Activated CD8-positive, alpha-beta memory T cell treated with anti-CD3 and anti-CD28 coated beads for 4 hours (primary cell): ENCODE results near the gene EYA4.
"Not testable (repeated sequence)": the region's sequence is repeated elsewhere in the genome, so short reads cannot be mapped to it uniquely, and the experiment has no call there.

Source experiments
- DNase-seq, 2 donors: peaks; one replicate each; pipeline ENCODE4 v3.0.0-alpha.2; 2020; ENCODE audit warnings: low read depth in 2 of 2

Gene EYA4

DNA sequence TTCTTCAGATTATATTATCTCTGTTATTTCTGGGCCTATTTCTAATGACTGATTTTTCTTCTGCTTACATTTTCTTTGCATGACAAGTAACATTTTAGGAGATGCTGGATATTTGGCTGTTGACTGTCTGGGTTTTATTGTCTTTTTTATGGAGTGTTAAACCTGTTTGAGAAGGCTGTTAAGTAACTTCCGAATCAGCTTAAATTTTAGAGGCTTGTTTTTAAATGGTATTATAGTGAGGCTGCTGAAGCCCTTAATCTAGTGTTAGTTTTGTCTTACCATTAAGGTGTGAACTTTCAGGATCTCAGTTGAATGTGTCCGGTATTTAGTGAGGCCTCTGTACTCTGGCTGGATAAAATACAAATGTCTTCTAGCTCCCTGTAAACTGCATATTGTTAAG lies 109.8 kb downstream of the EYA4 start:
- no peak for DNase-seq

DNA sequence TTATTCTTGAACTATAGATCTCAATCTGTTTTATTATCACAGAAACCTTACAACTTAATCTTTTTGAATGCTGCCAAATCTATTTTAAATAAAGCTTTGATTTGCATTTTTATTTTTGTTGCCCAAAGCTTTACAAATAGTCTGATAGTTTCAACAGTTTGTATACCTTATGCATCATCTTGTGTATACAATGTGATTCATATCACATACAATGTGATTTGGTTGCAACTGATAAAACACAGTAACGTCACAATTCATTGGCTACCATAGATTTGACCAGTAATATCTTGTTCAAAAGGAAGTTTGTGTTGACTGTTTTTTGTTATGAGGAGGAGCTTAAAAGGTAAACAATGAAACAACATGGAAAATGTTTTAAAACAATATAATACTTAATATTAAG lies 110.9 kb downstream of the EYA4 start:
- no peak for DNase-seq

DNA sequence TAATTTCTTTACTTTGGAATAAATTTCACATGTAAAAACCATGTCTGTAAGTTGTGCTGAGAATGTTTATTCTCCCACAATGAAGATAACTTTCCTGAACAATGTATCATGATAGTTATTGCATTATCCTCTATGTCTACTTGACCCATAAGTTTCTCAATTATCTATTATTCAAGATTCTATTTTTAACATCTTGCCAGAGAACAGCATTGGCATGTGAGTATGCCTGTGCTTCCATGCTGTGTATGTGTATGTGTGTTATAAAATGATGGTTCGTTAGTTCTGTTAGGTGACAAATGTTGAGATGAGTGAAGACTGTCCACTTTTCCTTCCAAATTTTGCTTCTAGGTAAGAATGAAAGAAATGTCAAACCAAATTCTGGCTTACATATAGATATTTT lies 111.9 kb downstream of the EYA4 start:
- no peak for DNase-seq

DNA sequence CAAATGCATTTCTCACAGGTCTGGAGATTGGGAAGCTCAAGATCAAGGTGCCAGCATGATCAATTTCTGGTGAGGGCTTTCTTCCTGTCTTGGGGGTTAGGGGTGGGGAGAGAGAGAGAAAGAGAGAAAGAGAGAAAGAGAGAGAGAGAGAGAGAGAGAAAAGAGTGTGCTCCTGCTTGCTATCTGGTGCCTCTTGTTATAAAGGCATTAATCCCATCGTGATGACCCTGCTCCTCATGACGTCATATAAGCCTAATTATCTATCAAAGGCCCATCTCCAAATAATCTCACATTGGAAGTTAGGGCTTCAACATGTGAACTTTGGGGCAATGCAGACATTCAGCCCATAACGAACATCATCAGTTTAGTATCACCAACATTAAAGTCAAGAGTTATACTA lies 114.8 kb downstream of the EYA4 start:
- no peak for DNase-seq

DNA sequence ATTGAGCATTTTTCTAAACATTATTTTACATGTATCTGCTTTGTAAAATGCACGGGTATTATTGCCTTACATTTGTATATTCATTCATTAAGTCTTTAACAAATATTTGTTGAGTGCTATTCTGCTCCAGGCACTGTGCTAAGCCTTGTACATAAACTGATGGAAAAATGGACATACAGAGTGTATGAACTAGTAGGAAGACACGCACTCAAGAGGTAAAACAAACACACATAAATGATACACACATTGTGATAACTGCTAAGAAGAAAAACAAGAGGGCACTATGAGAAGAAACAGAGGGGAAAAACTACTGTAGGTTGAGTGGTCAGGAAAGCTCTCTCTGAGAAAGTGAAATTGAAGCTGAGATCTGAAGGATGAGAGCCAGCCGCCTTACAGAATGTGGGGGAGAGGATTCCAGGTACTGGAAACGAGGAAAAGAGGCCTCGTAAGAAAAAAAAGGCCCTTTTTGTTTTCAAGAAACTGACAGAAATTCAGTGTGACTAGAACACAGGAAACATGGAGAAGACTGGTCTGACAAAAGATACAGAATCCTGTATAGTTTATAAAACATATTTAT lies 117.5 kb downstream of the EYA4 start:
- DNase-seq = no peak

DNA sequence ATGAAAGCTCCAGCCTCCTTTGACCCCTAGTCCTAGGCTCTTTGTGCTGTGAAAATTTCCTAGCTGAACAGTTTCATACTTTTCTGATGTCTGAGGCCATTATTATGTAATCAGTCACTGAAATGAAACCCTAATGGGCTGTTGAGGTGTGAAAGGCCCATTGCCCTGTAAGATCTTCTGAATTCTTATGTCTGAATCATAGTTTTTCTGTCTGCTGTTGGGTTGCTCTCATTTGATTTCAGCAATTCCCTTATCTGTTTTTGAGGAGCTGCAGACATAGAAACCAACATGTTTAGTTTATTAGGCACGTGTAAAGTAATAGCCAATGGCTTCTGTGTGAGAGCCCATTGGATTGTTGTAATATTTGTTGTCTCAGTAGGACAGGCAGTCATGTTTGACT lies 118.1 kb downstream of the EYA4 start:
- DNase-seq = no peak

DNA sequence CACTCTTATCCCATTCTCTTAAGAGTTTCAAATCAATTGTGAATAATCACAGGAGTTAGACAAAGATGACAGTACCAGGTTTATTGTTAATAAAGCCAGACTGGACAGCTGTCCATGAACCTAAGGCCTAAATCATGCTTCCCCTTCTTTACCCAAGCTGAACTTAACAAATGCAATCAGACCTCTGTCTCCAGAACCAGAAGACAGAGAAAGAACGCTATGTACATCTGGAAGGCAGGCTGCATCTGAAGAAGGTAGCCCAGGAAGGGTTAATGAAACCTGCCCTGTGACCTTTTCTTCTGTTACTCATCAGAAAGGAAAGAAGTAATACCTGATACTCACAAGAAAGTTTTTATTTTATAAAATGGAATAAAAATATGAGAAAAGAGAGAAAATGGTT lies 118.6 kb downstream of the EYA4 start:
- no peak for DNase-seq

DNA sequence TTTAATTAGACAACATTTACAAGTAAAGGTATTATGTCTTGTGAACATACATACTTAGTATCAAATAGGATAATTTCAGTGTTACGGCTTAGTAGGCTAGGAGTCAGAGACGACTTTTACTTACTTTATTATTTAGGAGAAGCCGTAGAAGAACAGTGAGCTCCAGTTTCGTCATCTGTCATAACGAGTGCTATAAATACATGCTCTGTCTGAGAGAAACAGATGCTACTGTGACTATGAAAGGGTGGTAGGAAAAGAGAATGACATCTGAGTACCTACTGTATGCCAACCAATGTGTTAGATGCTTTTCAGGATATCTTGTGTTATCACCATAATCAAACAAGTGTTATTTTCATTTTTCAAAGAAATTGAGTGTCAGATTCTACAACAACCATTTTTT lies 119.0 kb downstream of the EYA4 start:
- DNase-seq = no peak

DNA sequence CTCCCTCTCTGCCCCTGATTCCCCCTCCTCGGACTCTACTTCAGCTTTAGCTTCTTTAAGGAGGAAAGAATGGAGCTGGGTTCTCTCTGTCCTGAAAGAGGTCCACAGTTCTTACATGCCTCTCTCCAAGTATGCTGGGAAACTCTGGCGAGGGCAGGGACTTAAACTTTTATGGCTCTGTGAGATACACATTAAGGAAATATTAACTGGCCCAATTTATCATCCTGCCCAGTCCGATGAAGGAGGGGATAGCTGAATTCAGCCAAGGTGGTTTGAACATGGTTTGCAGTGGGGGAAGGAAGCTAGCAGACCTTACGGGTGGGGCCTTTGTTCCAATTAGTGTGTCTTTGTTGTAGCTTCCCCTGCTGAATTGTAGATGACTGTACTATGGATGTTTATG lies 121.7 kb downstream of the EYA4 start:
- no peak for DNase-seq

DNA sequence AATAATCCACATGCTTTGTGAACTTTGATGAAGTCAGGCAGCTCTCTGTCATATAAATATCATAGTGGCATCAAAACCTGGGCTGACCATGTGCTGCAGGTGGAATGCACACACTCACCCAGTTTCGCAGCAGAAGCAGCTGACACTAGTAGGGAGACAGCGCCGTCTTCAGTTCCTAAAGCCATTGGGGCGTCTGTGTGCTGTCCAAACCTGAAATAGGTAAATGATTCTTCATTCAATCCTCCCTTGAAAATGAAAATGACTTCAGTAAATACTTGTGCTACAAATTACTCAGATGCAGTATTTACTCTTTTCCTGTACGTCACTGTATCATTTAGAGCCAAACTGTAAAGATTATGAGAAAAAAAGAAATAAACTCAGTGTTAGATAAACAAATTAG lies 127.5 kb downstream of the EYA4 start:
- DNase-seq = no peak

DNA sequence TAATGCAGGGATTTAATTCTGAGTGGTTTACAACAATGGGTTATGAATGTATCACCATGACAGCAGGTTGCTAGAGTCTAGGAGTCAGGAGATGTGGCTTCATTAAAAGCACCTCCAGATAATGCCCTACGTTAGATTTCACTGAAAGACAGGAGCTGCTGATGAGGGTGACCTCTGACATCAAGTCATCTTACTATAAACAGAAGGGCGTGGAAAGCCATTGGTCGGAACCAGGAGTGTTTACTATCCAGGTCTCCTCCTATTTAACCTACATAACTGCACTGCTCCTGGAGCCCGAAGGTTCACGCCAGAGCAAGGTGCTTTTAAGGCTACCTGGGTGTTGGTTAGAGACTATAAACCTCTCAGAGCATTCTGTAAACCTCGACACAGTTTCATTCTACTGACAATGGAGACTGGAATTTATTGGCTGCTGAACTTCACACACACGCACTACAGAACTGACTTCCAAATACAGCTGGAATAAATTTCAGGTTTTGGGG lies 128.7 kb downstream of the EYA4 start:
- no peak for DNase-seq

DNA sequence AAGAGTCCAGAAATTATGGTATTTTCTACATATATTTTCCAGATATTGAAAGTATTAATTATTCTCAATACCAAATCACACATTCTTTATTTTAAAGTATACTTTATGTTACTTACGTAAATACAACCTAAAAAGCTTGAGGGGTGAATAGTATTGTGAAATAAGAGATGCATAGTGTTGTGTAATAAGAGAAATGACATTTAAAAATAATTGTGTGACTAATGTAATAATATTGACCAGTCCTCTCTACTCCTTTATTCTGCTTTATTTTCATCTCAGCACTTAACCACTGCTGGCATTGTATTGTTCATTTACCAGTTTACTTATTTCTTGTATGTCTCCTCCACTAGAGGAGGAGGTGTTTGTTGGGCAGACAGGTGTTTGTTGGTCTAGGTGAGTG lies 135.6 kb downstream of the EYA4 start:
- DNase-seq = no peak

DNA sequence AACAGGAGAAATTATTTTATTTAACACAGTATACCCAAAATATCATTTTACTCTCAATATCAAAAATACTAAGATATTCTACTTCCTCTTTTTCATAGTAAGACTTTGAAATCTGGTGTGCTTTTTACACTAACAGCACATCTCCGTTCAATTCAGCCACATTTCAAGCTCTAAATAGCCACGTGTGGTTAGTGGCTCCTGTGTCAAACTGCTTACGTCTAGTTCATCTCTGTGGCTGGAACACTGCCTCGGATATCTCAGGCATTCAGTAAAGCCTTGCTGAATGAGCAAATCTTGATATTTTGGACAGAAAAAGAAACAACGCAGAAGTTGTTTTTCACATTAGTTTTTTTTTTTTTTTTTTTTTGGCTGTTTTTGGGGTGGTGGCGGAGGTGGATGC lies 136.1 kb downstream of the EYA4 start:
- no peak for DNase-seq

DNA sequence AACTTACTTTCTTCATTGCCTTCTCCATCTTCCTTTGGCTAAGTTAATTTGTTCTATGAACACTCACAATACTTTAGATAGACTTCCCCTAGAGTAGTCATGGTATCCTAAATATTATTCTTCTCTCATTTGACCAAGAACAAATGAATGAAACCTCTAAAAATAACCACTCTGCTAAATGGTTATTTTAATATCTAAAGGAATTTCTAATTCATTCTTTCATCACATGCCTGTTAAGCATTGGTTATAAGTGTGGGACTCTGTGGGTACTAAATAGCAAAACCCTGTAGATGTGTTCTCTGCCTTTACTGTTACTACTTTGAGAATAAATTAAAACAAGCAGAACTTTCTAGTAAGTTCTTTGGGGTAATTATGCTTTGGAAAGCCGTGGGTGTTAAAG lies 138.9 kb downstream of the EYA4 start:
- DNase-seq = no peak

DNA sequence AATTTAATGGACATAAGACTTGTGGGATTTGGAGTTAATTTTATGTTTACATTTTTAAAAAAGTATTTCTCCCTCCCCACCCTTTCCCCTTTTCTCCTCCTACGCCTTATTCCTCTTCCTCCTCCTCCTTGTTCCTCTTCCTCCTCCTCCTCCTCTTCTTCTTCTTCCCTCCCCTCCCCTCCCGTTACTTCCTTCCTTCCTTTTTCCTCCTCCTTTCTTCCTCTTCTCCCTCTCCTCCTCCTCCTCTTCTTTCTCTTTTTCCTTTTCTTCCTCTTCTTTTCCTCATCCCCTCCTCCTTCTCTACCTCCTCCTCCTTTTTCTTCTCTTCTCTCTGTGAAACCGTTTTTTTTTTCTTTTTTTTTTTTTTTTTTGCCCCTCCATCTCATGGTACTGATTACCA lies 139.6 kb downstream of the EYA4 start:
- DNase-seq = no peak

DNA sequence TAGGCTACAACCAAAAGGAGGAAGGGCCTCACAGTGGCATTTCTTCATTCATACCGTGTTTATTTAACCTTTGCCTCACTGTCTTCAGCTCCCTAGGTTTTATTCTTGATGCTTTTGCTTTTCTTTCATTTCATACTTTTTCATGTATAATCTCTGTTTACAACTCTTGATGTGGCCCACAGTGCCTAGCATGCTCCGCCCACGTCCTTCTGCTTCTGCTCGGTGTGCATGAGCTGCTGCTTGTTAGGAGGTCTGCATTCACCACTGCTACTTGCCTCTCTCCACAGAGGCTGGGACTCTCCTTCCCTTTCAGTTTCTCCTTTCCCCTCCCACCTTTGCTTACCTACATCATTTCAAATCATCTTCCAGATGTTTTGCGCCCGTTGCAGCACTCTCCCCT lies 147.6 kb downstream of the EYA4 start:
- no peak for DNase-seq

DNA sequence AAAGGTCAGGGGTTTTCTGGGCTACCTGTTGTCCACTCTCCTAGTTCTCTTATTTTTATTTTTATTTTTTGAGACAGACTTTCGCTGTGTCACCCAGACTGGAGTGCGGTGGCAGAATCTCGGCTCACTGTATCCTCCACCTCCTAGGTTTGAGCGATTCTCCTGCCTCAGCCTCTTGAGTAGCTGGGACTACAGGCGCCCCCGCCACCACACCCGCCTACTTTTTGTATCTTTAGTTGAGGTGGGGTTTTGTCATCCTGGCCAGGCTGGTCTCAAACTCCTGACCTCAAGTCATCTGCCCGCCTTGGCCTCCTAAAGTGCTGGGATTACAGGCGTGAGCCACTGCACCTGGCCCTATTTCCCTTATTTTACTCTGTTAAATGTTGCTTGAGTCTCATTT lies 149.0 kb downstream of the EYA4 start:
- DNase-seq = no peak

DNA sequence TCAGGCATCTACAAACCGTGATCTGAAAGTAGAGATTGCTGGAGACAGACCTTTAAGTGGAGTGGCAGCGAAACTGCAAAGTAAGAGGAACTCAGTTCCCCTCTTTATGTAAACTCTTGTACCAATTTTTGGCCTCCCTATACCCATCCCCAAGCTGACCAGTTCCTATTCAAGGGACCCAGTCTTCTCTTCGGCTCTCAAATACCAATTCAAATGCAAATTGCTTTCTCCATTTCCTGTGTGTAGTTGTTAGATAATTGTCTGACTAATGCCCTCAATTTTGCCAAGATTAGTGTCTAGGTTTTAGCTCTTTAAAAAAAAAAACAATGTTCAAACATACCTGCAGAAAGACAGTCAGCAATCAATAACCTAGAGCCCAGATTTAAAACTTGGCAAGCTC lies 150.9 kb downstream of the EYA4 start:
- no peak for DNase-seq

DNA sequence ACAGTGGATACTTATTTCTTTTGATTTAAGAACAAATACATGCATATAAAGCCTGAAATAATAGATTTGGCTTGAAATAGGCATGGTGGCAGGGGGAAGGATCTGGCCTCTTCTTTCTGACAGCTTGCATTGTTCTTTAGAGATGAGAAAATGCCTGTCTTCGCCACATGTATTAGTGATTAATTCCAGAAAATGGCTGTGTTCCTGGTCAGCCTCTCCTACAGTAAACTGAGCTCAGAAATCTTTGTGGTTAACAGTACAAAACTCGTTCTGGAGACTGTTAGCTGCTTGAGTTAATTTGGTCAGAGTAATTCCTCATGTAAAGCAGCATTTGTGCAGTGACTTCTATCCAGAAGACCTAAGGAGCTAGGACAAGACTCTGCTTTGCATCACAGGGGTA lies 151.5 kb downstream of the EYA4 start:
- no peak for DNase-seq

DNA sequence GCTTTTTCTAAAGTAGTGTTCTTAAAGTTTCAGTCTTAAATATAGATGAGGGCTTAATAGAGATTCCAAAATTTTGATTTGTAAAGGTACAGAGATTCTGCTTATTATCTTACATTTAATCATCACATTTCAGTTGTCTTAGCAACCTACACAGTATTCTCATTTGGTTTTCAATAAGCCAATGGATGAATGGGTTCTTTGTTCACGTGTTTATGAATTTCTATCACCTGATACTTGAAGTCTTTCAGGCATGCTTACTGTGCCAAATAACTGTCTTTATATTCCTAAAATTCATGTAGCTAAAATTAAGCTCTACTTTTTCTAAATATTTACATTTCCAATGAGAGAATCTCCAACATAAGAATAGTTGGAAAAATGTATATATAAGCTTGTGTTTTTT lies 152.7 kb downstream of the EYA4 start:
- no peak for DNase-seq

DNA sequence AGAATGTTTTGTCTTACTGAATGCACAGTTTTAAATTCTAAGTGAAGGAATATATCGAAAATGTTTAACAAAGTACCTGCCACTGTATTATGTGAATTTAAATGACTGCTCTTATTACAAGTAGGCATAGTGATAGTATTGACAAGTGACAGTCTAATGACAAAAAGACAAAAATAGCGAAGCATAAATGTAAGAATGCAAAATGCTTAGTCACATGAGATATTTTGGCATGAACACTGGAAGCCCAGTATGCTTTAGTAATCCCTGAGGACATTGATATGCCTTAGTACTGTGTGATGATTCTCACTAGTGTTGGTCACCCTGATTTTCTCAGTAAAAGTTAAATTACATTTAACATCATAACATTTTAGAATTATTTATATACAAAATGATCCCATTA lies 153.5 kb downstream of the EYA4 start:
- no peak for DNase-seq

DNA sequence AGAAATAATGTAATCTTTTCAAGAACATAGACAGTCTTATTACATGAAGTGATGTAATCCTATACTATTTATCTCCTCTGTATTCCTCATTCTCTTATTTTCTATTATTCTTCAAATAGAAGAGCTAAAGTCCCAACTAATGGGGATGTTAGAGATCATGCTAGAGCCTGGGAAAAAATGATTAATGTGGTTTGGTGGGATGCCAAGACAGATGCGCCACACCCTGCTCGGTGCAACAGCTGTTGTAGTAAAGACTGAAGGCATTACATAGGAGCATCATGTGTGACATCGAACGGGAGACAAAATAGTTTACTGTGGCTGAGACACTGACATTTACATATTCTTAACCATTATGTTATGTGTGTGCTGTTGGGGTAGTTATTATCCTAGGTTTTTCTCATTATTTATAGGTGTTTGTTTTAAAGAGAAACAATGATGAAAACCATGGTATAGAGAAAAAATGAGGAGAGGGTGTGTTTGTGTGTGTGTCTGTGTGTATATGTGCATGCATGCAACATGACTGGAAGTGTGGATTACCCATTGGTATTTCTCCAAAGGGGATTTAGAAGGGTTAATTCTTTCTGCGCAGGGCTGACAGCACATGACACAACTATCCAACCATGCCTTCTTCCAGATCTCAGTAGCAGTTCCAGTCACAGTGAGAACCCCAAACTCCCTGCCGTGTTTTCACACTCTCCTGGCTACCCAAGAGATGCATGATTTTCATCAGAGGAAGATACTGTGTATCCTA lies 155.3 kb downstream of the EYA4 start:
- DNase-seq = no peak

DNA sequence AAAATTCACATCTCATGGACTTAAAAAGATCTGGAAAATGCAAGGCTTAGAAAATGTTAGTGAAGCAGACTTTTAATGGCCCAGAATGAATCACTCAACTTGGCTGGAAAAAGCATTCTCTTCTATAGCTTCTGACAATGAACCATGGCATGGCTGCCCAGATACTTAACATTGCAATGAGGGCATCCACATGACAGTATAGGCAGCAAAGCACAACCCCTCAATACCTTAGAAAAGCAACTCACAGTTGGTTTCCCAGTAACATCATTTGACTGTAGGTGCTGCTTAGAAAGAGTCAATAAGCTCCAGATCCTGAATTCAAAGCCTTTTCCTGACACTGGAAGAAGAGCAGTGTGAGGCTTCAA lies 155.8 kb downstream of the EYA4 start:
- no peak for DNase-seq

DNA sequence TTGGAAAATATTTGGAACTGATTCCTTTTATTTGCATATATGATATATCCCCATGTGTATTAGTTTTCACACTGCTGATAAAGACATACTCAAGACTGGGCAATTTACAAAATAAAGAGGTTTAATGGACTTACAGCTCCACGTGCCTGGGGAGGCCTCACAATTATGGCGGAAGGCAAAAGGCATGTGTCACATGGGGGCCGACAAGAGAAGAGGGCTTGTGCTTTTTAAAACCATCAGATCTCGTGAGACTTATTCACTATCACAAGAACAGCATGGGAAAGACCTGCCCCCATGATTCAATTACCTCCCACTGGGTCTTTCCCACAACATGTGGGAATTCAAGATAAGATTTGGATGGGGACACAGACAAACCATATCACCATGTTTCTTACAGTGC lies 156.4 kb downstream of the EYA4 start:
- not testable (repeated sequence) for DNase-seq
